Stimulated activated CD8-positive, alpha-beta memory T cell treated with anti-CD3 and anti-CD28 coated beads, Interleukin-15, amount 100 ng/mL, for 24 hours (primary cell): ENCODE results near the gene GDF7.
"Not testable (repeated sequence)": the region's sequence is repeated elsewhere in the genome, so short reads cannot be mapped to it uniquely, and the experiment has no call there.

ENCODE experiments used
- DNase-seq: peaks from one replicate; pipeline ENCODE4 v3.0.0-alpha.2; 2020; ENCODE audit warnings: low read depth

GDF7 gene

GRCh38 chr2:20704886-20705285, 37.9 kb downstream of the GDF7 start:
- DNase-seq = no peak

- DNase-seq = no peak
Measured at GRCh38 chr2:20706217-20706616, 39.3 kb downstream of the GDF7 start.

- DNase-seq = no peak
Measured at GRCh38 chr2:20706786-20707185, 39.8 kb downstream of the GDF7 start.

- DNase-seq = no peak
Measured at GRCh38 chr2:20707601-20708000, 40.7 kb downstream of the GDF7 start.

GRCh38 chr2:20711641-20712040, 44.7 kb downstream of the GDF7 start:
- not testable (repeated sequence) for DNase-seq

- not testable (repeated sequence) for DNase-seq
Measured at GRCh38 chr2:20713585-20713984, 46.6 kb downstream of the GDF7 start.

- DNase-seq = not testable (repeated sequence)
Measured at GRCh38 chr2:20714412-20714811, 47.5 kb downstream of the GDF7 start.

GRCh38 chr2:20716164-20716563, 49.2 kb downstream of the GDF7 start:
- DNase-seq = not testable (repeated sequence)

GRCh38 chr2:20717641-20718040, 50.7 kb downstream of the GDF7 start:
- no peak for DNase-seq

GRCh38 chr2:20722592-20723240, 55.8 kb downstream of the GDF7 start:
- no peak for DNase-seq

GRCh38 chr2:20723543-20723942, 56.6 kb downstream of the GDF7 start:
- no peak for DNase-seq

GRCh38 chr2:20724500-20725053, 57.6 kb downstream of the GDF7 start:
- no peak for DNase-seq

GRCh38 chr2:20725782-20726181, 58.8 kb downstream of the GDF7 start:
- no peak for DNase-seq

GRCh38 chr2:20726913-20727312, 60.0 kb downstream of the GDF7 start:
- no peak for DNase-seq

GRCh38 chr2:20728114-20728758, 61.3 kb downstream of the GDF7 start:
- no peak for DNase-seq
